OCI-LY3 (cell line): ENCODE data around the gene TEDC2.

Experiments
- EZH2phosphoT487 ChIP-seq: fragments of 200-600 bp; shearing (Covaris generic); IDR thresholded peaks from 2 replicates; pipeline ENCODE4 v1.6.1; 2018; ENCODE audit warnings: antibody characterized with exemption, mixed run types, low read depth
- TF ChIP-seq, protein P1 (sequence below): fragments of 200-600, 300-600 bp; sonication (generic); IDR thresholded peaks from 2 replicates; pipeline ENCODE4 v1.5.1; 2014; ENCODE audit warnings: antibody characterized with exemption, low read length, low read depth

DNA sequence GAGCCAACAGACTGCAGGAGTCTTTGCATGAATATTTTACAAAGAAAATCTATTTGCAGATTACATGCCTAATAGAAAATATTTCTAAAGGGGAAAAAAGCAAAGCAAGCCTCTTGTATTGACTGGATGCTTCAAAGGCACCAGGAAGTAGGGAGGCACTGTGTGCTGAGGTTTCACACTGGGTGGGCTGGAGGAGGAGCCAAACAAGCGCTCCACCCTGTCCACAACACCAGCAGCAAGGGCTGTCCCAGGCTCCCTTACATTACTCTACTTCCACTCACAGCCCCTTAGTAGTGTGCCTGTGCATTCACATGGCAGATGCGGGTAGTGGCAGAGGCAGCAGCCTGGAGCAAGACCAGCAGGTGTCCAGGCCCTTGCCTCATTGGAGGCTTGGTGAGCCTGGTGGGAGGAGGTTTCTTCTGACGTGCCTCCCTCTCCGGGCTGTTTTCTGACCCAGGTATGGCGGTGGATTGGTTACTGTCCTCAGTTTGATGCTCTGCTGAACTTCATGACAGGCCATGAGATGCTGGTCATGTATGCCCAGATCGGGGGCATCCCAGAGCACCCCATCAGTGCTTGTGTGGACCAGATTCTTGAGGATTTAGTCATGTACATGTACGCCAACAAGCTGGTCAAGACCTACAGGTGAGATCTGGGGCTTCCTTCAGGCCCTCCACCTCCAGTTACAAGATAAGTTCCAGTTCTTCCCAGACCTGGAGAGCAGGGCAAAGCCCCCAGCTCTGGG is 37.6 kb upstream of the TEDC2 start:
- TF ChIP-seq, protein P1, sequence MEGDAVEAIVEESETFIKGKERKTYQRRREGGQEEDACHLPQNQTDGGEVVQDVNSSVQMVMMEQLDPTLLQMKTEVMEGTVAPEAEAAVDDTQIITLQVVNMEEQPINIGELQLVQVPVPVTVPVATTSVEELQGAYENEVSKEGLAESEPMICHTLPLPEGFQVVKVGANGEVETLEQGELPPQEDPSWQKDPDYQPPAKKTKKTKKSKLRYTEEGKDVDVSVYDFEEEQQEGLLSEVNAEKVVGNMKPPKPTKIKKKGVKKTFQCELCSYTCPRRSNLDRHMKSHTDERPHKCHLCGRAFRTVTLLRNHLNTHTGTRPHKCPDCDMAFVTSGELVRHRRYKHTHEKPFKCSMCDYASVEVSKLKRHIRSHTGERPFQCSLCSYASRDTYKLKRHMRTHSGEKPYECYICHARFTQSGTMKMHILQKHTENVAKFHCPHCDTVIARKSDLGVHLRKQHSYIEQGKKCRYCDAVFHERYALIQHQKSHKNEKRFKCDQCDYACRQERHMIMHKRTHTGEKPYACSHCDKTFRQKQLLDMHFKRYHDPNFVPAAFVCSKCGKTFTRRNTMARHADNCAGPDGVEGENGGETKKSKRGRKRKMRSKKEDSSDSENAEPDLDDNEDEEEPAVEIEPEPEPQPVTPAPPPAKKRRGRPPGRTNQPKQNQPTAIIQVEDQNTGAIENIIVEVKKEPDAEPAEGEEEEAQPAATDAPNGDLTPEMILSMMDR, result no peak
- TF ChIP-seq EZH2phosphoT487, result no peak
